Frontal cortex (tissue), 4 donors: Measurements from ENCODE around the gene CIT. TPM values are rescaled to one million over a fixed set of nuclear protein-coding genes. Genes with fewer than 3 reads are reported as not detected.
"Not testable (repeated sequence)": the region's sequence is repeated elsewhere in the genome, so short reads cannot be mapped to it uniquely, and the experiment has no call there.

Experiments
- DNase-seq, 2 donors: peaks; one replicate each; pipeline ENCODE4 v3.0.0; 2012; ENCODE audit warnings: low spot score in 2 of 2
- FAIRE-seq: peaks from 2 replicates; lab custom pipeline; 2012; peaks lifted over from hg19 to GRCh38; lab: Jason Lieb, UNC
- total RNA-seq: library from RNA; depleted of rRNA; stranded (reverse); fragments of >200 nt; gene quantifications from one replicate; pipeline ENCODE4 v1.2.3, GENCODE V29; 2014
- donor health status: control.
- donor health status: control.
- donor health status: control.

CIT gene
- total RNA-seq, 1 donor from 2014 or later = 11.4 TPM

DNA sequence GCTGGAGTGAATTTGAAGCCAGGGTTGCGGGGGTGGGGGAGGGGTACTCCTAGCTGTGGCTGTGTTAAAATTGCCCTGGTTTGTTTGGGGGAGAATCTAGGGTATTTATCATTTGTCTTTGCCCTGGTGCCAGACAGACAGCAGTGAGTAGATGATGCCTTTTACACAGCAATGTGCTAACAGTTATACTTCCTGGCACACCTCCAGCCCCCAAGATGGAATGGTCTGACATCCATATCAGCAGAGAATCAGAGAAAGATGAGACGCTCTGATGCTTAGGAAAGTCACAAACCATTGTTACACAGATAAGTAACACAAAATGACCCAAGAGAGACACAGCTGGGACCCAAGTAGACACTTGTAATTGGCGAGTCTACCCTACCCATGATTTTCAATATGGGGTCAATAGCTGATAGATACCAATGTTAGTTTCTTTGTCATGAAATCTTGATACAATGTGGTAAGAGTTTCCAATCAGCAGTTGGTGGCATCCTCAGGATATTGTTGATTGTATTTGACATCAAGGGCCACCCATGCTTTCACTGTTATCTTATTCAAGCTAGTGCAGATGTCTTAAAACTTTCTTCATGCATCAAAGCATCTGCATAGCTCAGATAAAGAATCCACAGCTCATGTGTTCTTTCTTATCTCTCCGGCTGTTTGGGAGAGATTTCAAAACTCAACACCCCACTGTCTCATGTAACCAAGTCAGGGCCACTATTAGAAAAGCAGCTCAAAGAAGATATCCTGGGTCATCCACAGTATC, 211.8 kb downstream of the CIT start:
- no peak for DNase-seq
- FAIRE-seq = no peak

DNA sequence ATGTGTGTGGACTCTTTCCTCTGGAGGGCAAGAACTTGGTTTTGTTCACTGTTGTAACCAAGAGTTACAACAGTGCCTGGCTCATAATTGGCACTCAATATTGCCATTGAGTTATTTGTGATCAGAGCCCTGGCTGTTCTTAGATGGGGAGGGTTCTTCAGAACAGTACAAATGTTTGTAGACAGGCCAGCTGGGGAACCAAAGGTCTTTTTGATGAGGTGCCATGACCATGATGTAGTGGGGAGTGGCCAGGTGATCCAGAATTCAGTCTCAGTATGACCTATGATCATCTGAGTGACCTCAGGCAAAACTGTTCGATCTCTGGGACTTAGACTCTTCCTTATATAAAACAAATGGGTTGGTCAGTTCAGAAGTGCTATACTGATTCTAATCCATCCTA, 212.5 kb downstream of the CIT start:
- FAIRE-seq = no peak

DNA sequence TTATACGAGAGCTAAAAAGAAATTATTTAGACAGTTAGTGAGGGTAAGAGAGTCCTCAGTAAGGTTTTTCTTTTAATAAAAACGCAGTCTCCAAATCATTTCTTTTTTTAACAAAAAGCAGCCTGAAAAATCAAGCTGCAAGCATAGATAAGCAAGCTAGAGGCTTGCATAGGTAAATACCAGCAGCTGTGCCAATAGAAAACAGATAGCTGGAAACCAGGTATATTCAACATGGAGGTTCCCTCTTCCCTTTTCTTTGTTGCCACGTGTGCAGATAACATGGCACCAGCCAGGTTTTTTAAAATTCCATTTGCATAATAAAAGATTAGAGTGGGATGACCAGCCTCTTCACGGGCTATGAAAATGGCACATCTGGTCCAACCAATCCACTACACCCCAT, 215.2 kb downstream of the CIT start:
- DNase-seq = no peak
- no peak for FAIRE-seq

More for the DNA sequence above, 212.5 kb downstream of the CIT start:
- DNase-seq = no peak

DNA sequence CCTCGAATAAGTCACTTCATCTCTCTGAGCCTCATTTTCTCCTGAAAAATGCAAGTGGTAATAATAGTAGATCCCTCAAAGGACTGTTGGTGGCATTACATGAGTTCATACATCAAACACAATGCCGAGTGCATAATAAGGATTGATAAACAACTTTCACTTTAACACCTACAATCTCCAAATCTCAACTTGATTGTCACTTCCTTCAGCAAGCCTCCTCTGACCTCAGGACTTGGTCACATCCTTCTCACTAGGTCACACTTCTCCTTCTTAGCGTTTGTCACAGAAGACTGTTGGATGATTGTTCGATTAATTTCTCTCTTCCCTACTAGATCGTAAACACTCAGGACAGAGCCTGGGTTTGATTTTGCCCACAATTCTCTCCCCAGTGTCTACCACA, 217.0 kb downstream of the CIT start:
- FAIRE-seq (no peak), DNase-seq (no peak)

DNA sequence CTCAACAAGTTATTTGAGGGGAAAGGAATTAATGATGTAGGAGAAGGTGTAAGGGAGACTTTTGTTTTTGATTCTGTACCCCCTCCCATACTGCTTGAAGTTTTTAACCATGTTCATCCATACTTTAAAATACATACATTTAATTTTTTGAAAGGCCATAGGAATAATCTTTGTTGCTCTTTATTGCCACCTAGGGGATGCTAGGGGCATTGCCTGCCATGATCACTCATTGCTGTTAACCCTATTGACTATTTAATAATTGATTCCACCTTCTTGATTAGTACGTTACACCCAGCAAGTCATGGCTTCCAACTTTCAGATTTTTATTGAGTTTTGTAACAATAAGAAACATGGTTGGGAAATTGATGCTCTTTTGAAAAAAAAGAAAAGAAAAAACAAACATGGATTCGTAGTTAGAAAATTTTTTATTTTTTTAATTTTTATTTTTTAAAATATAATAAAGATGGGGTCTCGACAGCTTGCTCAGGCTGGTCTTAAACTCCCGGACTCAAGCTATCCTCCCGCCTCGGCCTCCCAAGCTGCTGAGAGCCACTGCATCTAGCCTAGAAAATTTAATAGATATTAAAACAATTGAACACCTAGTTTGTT, 217.7 kb downstream of the CIT start:
- FAIRE-seq = no peak

DNA sequence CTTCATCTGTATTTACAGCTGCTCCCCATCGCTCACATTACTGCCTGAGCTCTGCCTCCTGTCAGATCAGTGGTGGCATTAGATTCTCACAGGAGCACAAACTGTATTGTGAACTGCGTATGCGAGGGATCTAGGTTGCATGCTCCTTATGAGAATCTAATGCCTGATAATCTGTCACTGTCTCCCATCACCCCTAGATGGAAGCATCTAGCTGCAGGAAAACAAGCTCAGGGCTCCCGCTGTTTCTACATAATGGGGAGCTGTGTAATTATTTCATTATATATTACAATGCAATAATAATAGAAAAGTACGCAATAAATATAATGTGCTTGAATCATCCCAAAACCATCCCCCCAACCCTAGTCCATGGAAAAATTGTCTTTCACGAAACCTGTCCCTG, 219.0 kb downstream of the CIT start:
- FAIRE-seq, DNase-seq: not testable (repeated sequence)

More for the DNA sequence above, 217.7 kb downstream of the CIT start:
- peak in 1 of 2 donors; percentile 40 for DNase-seq

DNA sequence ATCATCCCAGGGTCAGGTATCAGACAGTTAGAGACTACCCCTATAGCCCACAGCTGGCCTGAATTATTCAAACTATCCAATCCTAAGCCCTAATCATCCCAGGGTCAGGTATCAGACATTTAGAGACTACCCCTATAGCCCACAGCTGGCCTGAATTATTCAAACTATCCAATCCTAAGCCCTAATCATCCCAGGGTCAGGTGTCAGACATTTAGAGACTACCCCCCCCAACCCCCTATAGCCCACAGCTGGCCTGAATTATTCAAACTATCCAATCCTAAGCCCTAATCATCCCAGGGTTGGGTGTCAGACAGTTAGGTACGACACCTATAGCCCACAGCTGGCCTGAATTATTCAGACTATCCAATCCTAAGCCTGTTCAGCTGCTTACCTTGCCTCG, 220.1 kb downstream of the CIT start:
- FAIRE-seq = not testable (repeated sequence)

DNA sequence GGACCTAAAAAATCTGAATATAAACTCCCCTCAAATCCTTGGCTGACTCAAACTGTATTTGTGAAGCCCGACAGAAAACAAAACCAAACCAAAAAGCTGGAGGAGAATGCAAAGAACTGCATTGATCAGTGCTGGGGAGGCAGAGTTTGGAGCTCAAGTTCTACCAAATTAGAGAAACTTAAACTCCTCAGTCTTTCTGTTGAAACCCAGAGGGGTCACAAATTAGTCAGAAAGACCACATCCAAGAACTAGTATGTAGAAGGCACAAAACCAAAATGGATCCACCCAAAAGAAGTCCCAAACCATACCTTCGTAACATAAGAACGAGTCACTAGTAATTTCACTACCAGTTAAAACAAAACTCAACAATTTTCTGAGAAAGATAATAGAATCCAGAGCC, 224.5 kb downstream of the CIT start:
- DNase-seq (no peak), FAIRE-seq (no peak)

More for the DNA sequence above, 220.1 kb downstream of the CIT start:
- not testable (repeated sequence) for DNase-seq

DNA sequence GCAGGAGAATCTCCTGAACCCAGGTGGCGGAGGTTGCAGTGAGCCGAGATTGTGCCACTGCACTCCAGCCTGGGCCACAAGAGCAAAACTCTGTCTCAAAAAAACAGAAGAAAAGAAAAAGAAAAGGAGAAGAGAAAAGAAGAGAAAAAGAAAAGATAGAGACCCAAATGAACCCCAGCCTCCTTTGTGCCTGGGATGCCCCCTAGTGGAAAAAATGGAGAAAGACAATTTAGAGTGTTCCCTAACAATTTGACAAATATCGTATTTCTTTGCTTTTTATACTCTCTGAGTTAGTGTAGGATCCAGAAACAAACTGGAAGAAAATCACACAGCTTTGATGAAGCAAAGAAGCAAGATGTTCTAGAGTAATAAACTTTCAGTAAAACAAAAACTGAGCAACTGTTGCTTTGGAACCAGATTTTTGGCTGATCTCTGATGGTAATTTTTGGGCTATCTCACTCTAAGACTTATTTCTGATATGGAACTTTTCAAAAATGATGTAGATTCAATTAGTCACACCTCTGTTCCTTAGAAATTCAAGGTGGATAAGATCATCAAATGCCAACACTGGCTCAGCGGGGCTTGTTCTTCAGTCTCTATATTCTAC, 227.8 kb downstream of the CIT start:
- FAIRE-seq (no peak), DNase-seq (peak in 1 of 2 donors; percentile 41)

DNA sequence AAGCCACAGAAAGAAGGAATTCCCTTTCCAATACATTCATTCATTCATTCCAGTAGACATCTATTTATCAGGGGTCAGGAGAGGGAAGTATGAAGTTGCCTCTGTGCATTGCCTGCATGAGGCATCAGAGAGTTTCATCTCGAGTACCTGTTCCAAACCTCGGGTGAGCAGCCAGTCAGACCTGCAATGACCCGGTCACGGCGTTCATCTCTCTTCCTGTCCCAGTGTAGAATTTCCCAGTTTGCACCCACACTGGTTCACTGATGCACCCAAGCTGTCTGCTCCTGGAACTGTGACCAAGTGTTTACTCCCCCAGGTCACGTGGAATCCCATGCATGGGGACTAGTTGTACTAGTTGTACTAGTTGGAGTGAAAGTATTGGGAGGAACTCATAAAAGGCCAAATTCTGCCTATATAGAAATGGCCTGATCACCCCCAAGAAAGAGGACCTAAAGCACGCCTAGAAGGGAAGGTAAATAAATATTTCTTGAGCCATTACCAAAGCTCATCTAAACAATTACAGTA, 231.5 kb downstream of the CIT start:
- FAIRE-seq (no peak), DNase-seq (no peak)

DNA sequence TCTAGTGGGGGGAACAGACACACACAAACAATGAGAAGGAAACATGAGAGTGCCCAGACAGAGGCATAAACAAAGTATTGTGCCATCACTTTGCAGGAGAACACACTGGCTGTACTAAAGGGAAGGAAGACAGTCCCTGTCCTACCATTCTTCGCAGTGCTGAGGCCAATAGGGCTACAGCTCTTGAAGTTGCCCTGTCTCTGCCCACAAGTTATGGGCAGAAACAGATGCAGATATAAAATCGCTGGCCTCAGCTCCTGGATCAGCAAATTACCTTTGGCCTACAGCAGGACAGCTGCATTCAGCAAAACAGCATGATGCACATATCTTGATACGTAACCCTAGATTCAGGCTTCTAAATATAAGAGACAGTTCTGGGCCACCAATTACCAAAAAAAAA, 232.2 kb downstream of the CIT start:
- FAIRE-seq = no peak
- DNase-seq = no peak

DNA sequence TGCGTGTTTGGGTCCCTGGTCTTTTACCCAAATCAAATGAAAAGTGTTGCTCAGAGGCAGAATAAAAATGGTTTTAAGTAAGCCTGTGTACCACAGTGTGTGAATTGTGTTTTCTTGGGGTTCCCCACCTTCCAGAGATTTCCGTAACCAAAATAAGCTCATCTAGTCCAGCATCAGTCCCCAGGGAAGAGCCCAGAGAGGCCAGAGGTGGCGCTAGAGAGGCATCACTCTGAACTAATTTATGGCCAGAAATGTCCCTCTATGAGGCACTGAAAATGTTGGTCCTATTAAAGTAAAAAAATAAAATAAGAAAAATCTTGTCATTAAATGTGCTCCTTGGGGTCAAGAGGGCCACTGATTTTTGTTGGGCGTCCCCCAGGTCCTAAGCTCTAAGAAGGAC, 234.1 kb downstream of the CIT start:
- no peak for DNase-seq
- FAIRE-seq = no peak

Other genes starting within 250 kb of the CIT start
- gene PRKAB1, start 209.2 kb downstream of the CIT start, total RNA-seq = 15.9 TPM
- gene BICDL1, start 111.9 kb upstream of the CIT start, total RNA-seq = 24.5 TPM
- 37.5 TPM for gene RAB35, start 239.4 kb upstream of the CIT start, total RNA-seq